Measurements from ENCODE around the gene TERB2.
"Not testable (repeated sequence)": the region's sequence is repeated elsewhere in the genome, so short reads cannot be mapped to it uniquely, and the experiment has no call there.

TERB2 gene

DNA sequence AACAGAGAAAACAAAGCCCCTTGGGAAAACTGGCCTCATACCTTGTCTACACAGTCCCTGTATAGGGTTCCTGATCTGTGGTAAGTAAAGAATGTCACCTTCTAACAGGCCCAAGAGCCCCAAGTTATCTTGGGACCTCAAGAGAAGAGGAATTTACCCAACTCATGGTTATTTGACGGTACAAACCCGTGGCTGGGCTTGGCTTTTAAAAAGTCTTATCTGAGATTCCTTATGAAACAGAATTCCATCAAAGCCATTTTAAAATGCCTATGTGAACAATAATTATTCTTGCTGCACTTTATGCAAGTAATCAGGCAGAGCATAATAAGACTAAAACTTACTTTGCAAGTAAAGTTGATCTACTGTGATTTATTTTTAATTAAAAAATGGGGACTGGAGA is 52.6 kb downstream of the TERB2 start:
- TF ChIP-seq ZFX (IDR thresholded peaks at IDR 0.05) (no peak), CTCF (conservative IDR thresholded peaks at IDR 0.05) (no peak)
- no peak overlapping the region for H3K27ac ChIP-seq

DNA sequence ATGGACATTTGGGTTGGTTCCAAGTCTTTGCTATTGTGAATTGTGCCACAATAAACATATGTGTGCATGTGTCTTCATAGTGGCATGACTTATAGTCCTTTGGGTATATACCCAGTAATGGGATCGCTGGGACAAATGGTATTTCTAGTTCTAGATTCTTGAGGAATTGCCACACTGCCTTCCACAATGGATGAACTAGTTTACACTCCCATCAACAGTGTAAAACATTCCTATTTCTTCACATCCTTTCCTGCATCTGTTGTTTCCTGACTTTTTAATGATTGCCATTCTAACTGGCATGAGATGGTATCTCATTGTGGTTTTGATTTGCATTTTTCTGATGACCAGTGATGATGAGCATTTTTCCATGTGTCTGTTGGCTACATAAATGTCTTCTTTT is 58.6 kb downstream of the TERB2 start:
- not testable (repeated sequence) for H3K27ac ChIP-seq

DNA sequence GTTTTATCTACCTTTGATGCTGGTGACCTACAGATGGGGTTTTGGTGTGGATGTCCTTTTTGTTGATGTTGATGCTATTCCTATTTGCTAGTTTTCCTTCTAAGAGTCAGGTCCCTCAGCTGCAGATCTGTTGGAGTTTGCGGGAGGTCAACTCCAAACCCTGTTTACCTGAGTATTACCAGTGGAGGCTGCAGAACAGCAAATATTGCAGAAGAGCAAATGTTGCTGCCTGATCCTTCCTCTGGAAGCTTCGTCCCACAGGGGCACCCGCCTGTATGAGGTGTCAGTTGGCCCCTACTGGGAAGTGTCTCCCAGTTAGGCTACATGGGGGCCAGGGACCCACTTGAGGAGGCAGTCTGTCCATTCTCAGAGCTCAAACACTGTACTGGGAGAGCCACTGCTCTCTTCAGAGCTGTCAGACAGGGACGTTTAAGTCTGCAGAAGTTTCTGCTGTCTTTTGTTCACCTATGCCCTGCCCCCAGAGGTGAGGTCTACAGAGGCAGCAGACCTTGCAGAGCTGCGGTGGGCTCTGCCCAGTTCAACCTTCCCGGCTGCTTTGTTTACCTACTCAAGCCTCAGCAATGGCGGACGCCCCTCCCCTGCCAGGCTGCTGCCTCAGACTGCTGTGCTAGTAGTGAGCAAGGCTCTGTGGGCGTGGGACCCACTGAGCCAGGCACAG is 63.9 kb downstream of the TERB2 start:
- H3K27ac ChIP-seq, result not testable (repeated sequence)

GRCh38 chr15:45020901-45021259 is 64.4 kb downstream of the TERB2 start:
- H3K27ac ChIP-seq, result not testable (repeated sequence)

DNA sequence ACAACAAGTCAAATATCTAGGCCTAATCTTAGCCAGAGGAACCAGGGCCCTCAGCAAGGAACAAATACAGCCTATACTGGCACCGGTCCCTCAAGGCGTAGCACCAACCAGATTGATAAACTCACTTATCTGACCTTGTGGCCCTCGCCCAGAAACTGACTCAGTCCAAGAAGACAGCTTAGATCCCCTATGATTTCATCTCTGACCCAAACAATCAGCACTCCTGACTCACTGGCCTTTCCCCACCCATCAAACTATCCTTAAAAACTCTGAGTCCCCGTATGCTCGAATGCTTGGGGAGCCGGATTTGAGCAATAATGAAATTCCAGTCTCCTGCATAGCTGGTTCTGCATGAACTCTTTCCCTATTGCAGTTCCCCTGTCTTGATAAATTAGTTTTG is 64.9 kb downstream of the TERB2 start:
- H3K27ac ChIP-seq, result no peak overlapping the region
- no peak for TF ChIP-seq ZFX (IDR thresholded peaks at IDR 0.05)
- no peak for TF ChIP-seq CTCF (conservative IDR thresholded peaks at IDR 0.05)

DNA sequence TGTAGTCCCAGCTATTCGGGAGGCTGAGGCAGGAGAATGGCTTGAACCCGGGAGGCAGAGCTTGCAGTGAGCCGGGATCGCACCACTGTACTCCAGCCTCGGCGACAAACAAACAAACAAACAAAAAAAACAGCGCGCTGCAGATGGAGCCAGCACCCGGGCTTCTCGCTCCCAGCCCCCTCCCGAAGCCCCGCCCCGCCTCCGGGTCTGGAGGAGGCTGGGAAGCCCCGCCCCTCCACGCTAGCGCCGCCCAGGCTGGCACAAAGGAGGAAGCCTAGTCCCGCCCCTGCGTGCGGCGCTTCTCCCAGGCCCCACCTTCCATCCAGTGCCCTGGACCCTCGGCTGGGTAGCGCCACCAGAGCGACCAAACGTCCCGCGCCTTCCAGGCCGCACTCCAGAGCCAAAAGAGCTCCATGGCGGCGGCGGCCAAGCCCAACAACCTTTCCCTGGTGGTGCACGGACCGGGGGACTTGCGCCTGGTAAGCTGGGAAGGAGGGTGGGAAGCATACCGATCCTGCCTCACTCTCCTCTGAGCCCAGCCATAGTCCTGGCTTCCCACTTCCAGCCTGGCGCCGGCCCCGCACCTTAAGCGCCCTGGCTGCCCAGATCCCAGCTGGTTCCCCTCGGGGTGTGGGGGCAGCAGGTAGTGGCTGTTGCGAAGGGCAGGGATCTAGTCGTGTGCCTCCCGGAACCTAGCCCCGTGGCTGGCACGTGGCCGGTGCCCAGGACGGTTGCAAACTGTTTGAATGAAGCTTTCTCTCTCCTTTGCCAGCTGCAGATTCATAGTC is 66.6 kb downstream of the TERB2 start, which contains the start of gene SORD:
Gene SORD (plus strand): TSS at position 325 of the 788 bp plus-strand sequence. CDS start 89 bp downstream, at position 414.
- TF ChIP-seq ZFX (IDR thresholded peaks at IDR 0.05) (no peak), CTCF (conservative IDR thresholded peaks at IDR 0.05) (no peak)
- peak within 1 kb of the TSS; percentile 98 for H3K27ac ChIP-seq

GRCh38 chr15:45023659-45024225 is 67.3 kb downstream of the TERB2 start:
- H3K27ac ChIP-seq, result peak overlapping the region; percentile 98
- peak; percentile 24; the same call in 1 of the 2 replicates for TF ChIP-seq ZFX (IDR thresholded peaks at IDR 0.05)
- TF ChIP-seq CTCF (conservative IDR thresholded peaks at IDR 0.05), result no peak

DNA sequence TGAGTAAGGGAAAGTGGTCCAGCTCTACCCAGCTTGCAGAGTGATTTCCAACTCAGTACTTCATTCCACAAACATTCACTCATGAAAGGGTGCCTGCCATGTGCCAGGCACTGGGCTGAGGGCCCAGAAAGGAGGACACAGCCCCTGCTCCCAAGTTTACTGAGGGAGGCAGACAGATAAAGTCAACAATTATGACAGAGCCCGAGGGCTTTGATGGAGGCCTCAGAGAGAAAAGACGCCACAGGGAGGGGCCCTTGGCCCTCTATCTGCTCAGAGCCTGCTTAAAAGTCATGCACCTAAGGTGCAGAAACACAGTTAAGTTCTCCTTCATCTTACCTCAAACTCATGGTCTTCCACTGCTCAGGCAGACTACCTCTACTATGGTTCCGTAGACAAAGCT is 68.2 kb downstream of the TERB2 start:
- TF ChIP-seq CTCF (conservative IDR thresholded peaks at IDR 0.05), result peak; percentile 11
- peak overlapping the region; percentile 98 for H3K27ac ChIP-seq

- peak overlapping the region; percentile 98 for H3K27ac ChIP-seq
These were observed 69.1 kb downstream of the TERB2 start for GRCh38 chr15:45025627-45026026.
